DMS153 treated with DMSO at 0.1 percent for 48 hours (cell line): ENCODE results near the gene KCTD10.
"Not testable (repeated sequence)": the region's sequence is repeated elsewhere in the genome, so short reads cannot be mapped to it uniquely, and the experiment has no call there.

Experiments
- DNase-seq: peaks from one replicate; lab custom pipeline; 2025; ENCODE audit not compliant: unreplicated experiment; lab: John Stamatoyannopoulos, UW

KCTD10 gene

GRCh38 chr12:109475121-109475520 is 2.0 kb downstream of the KCTD10 start:
- DNase-seq, result no peak

- not testable (repeated sequence) for DNase-seq
Measured at GRCh38 chr12:109473526-109474270, 3.4 kb downstream of the KCTD10 start.

- no peak for DNase-seq
Measured at GRCh38 chr12:109473006-109473405, 4.1 kb downstream of the KCTD10 start.

- no peak for DNase-seq
Measured at GRCh38 chr12:109469517-109469916, 7.6 kb downstream of the KCTD10 start.

- no peak for DNase-seq
Measured at GRCh38 chr12:109467978-109468676, 9.0 kb downstream of the KCTD10 start.

GRCh38 chr12:109466821-109467220 is 10.3 kb downstream of the KCTD10 start:
- DNase-seq, result no peak

- DNase-seq, result no peak
Measured at GRCh38 chr12:109466305-109466704, 10.8 kb downstream of the KCTD10 start.

- no peak for DNase-seq
Measured at GRCh38 chr12:109464642-109465351, 12.3 kb downstream of the KCTD10 start.

GRCh38 chr12:109463756-109464155 is 13.3 kb downstream of the KCTD10 start:
- no peak for DNase-seq

GRCh38 chr12:109462868-109463692 is 14.0 kb downstream of the KCTD10 start:
- DNase-seq, result no peak

GRCh38 chr12:109461846-109462756 is 15.0 kb downstream of the KCTD10 start:
- no peak for DNase-seq

- no peak for DNase-seq
Measured at GRCh38 chr12:109461049-109461845, 15.9 kb downstream of the KCTD10 start.

GRCh38 chr12:109460538-109460937 is 16.6 kb downstream of the KCTD10 start:
- no peak for DNase-seq

GRCh38 chr12:109459247-109459646 is 17.9 kb downstream of the KCTD10 start:
- DNase-seq, result no peak

GRCh38 chr12:109458771-109459208 is 18.3 kb downstream of the KCTD10 start:
- no peak for DNase-seq

GRCh38 chr12:109458086-109458485 is 19.0 kb downstream of the KCTD10 start:
- DNase-seq, result no peak

GRCh38 chr12:109455706-109456105 is 21.4 kb downstream of the KCTD10 start:
- no peak for DNase-seq

- DNase-seq, result no peak
Measured at GRCh38 chr12:109452489-109452888, 24.6 kb downstream of the KCTD10 start.

- no peak for DNase-seq
Measured at GRCh38 chr12:109451400-109451799, 25.7 kb downstream of the KCTD10 start.
